IMR-90 (cell line): ENCODE results near the gene STK33.

Experiments
- BHLHE40 ChIP-seq: fragments of 150-350 bp; IDR thresholded peaks from 2 replicates; pipeline ENCODE4 v1.6.1; 2016; ENCODE audit warnings: mild to moderate bottlenecking, low read depth, low read length
- CEBPB ChIP-seq: IDR thresholded peaks from 2 replicates; pipeline ENCODE4 v1.6.1; 2012; ENCODE audit warnings: low read depth, low read length, improper control_type of control experiment
- FOS ChIP-seq: fragments of 150-350 bp; IDR thresholded peaks from 2 replicates; pipeline ENCODE4 v1.6.1; 2016; ENCODE audit warnings: low read depth, low read length
- MAZ ChIP-seq: IDR thresholded peaks from 2 replicates; pipeline ENCODE4 v1.6.1; 2012; ENCODE audit warnings: low read depth, mild to moderate bottlenecking, low read length, improper control_type of control experiment, moderate library complexity, borderline replicate concordance
- POLR2A ChIP-seq: IDR thresholded peaks from 2 replicates; pipeline ENCODE4 v1.6.1; 2012; ENCODE audit warnings: mild to moderate bottlenecking, low read depth, low read length
- RAD21 ChIP-seq: IDR thresholded peaks from 2 replicates; pipeline ENCODE4 v1.6.1; 2012; ENCODE audit warnings: low read length, improper control_type of control experiment
- SMC3 ChIP-seq: fragments of 150-350 bp; IDR thresholded peaks from 2 replicates; pipeline ENCODE4 v1.6.1; 2016; ENCODE audit warnings: low read depth, mild to moderate bottlenecking, antibody characterized with exemption, low read length, moderate library complexity
- TF ChIP-seq, protein P1 (sequence below): conservative IDR thresholded peaks from 2 replicates; pipeline ENCODE4 v1.5.1; 2012; ENCODE audit warnings: mild to moderate bottlenecking, low read depth, low read length, improper control_type of control experiment
- TF ChIP-seq, protein P2 (sequence below): fragments of 150-350 bp; IDR thresholded peaks from 2 replicates; pipeline ENCODE4 v1.6.1; 2017; ENCODE audit warnings: mild to moderate bottlenecking, antibody characterized with exemption, low read length, low read depth
- TF ChIP-seq, protein P3 (sequence below): fragments of 150-350 bp; IDR thresholded peaks from 2 replicates; pipeline ENCODE4 v1.6.1; 2016; ENCODE audit warnings: low read depth, mild to moderate bottlenecking, low read length, moderate library complexity, borderline replicate concordance

DNA sequence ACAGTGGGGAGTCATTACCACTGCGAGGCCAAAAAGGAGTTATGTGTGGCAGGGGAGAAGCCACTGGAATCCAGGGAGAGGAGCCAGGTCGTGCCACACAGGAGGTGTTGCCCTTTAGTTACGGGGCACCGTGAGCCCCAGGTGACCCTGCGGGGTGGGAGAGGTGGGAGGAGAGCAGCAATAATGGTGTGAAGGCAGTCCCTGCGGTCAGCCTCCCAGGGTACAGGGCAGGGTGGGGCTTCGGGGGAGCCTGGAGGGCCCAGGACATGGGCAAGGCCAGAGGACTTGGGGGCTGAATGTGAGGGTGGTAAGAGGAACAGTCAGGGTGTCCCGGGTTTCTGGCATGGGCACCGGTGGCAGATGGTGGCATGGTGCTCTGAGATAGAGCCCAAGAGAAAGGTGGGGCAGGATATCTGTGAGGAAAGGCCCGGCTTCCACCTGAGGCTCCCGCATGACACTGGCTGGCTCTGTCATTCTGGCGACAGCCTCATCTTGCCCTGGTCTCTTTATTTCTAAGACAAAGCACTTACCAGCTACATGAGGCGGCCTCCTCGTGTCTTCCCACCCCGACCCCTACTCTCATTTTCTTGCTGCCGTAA lies 247.8 kb downstream of the STK33 start:
- TF ChIP-seq, protein P1, sequence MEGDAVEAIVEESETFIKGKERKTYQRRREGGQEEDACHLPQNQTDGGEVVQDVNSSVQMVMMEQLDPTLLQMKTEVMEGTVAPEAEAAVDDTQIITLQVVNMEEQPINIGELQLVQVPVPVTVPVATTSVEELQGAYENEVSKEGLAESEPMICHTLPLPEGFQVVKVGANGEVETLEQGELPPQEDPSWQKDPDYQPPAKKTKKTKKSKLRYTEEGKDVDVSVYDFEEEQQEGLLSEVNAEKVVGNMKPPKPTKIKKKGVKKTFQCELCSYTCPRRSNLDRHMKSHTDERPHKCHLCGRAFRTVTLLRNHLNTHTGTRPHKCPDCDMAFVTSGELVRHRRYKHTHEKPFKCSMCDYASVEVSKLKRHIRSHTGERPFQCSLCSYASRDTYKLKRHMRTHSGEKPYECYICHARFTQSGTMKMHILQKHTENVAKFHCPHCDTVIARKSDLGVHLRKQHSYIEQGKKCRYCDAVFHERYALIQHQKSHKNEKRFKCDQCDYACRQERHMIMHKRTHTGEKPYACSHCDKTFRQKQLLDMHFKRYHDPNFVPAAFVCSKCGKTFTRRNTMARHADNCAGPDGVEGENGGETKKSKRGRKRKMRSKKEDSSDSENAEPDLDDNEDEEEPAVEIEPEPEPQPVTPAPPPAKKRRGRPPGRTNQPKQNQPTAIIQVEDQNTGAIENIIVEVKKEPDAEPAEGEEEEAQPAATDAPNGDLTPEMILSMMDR = no peak
- TF ChIP-seq POLR2A (no peak), CEBPB (no peak), RAD21 (no peak), FOS (no peak), BHLHE40 (no peak), MAZ (no peak), SMC3 (no peak)
- TF ChIP-seq, protein P2, sequence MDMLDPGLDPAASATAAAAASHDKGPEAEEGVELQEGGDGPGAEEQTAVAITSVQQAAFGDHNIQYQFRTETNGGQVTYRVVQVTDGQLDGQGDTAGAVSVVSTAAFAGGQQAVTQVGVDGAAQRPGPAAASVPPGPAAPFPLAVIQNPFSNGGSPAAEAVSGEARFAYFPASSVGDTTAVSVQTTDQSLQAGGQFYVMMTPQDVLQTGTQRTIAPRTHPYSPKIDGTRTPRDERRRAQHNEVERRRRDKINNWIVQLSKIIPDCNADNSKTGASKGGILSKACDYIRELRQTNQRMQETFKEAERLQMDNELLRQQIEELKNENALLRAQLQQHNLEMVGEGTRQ = no peak
- TF ChIP-seq, protein P3, sequence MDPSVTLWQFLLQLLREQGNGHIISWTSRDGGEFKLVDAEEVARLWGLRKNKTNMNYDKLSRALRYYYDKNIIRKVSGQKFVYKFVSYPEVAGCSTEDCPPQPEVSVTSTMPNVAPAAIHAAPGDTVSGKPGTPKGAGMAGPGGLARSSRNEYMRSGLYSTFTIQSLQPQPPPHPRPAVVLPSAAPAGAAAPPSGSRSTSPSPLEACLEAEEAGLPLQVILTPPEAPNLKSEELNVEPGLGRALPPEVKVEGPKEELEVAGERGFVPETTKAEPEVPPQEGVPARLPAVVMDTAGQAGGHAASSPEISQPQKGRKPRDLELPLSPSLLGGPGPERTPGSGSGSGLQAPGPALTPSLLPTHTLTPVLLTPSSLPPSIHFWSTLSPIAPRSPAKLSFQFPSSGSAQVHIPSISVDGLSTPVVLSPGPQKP = no peak
